ENCODE results near the gene SLC23A2. TPM values are rescaled to one million over a fixed set of nuclear protein-coding genes. Genes with fewer than 3 reads are reported as not detected.

SLC23A2 gene
- total and polyA plus RNA-seq, 8 donors: 2.6 to 58.3 (median 6.4) TPM

DNA sequence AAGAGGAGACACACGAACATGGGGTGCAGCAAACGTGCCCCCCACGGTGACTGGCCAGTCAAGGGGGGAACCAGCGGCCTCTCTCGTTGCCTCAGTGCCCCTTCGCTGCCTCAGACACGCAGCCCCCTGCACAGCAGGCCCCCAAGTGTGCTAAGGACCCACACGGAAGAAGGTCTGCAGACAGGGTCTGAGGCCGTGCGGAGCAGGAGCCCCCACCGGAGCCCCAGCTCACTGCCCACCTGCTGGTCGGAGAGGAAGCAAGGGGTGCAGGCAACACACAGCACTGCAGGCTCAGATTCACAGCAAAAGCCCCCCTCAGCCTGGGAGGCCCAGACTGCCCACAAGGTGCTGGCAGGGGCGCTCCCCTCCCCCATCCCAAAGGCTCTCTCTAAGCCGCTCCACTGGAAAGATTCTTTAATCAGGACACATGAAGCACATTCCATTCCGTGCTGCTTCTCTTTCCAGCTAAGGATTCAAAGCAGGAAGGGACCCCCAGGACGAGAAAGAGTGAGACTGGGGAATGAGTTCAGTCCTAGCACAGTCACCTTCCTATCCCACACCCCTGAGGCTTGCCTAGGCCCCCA, 105.1 kb downstream of the SLC23A2 start:
- no peaks in the 10 kb centered on the region for H3K27me3 ChIP-seq
- peaks cover 0 to 15% (median 2%) of the 10 kb centered on the region in 4 donors for H3K4me1 ChIP-seq
- 90 to 95% (median 92%) methylated on average over 16 of the region's 16 CpGs for WGBS, 5 donors
- no peak overlapping the region for H3K27ac ChIP-seq
- DNase-seq: no peak
- TF ChIP-seq, protein P1, sequence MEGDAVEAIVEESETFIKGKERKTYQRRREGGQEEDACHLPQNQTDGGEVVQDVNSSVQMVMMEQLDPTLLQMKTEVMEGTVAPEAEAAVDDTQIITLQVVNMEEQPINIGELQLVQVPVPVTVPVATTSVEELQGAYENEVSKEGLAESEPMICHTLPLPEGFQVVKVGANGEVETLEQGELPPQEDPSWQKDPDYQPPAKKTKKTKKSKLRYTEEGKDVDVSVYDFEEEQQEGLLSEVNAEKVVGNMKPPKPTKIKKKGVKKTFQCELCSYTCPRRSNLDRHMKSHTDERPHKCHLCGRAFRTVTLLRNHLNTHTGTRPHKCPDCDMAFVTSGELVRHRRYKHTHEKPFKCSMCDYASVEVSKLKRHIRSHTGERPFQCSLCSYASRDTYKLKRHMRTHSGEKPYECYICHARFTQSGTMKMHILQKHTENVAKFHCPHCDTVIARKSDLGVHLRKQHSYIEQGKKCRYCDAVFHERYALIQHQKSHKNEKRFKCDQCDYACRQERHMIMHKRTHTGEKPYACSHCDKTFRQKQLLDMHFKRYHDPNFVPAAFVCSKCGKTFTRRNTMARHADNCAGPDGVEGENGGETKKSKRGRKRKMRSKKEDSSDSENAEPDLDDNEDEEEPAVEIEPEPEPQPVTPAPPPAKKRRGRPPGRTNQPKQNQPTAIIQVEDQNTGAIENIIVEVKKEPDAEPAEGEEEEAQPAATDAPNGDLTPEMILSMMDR (IDR thresholded peaks at IDR 0.05): no peak
- TF ChIP-seq POLR2A (IDR thresholded peaks at IDR 0.05) (no peak), EP300 (IDR thresholded peaks at IDR 0.05) (no peak), POLR2AphosphoS5 (IDR thresholded peaks at IDR 0.05) (no peak)
- H3K4me3 ChIP-seq: no peak overlapping the region
- no peaks in the 10 kb centered on the region for H3K9me3 ChIP-seq
- H3K36me3 ChIP-seq: peaks cover 0 to 51% (median 39%) of the 10 kb centered on the region in 4 donors
- intact Hi-C loops (cut with DNase I; ENCODE audit: low total_unique reads): no loop called here

DNA sequence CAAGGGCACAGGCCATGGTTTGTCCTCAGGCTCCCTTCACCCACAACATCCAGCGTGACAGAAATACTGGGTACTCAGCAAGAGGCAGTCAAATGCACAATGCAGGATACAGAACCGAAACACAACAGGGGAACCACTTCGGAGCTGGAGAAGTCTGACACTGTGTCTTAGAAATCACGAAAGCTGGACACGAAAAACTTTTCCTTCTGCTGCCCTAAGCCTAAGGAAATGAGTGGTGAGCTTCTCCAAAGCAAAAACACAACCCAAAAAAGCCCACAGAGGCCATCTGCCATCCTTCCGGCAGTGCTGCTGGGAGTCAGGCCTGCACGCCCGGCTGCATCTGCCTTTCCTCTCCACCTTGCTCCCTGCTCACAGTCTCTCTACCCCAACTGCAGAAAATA, 106.3 kb downstream of the SLC23A2 start:
- Histone ChIP-seq H3K9me3 (no peaks in the 10 kb centered on the region), H3K4me3 (no peak overlapping the region), H3K4me1 (peaks cover 0 to 15% (median 2%) of the 10 kb centered on the region in 4 donors), H3K27me3 (no peaks in the 10 kb centered on the region), H3K27ac (no peak overlapping the region), H3K36me3 (peaks cover 0 to 54% (median 38%) of the 10 kb centered on the region in 4 donors)
- intact Hi-C loops (cut with DNase I; ENCODE audit: low total_unique reads): no loop called here
- 82 to 94% (median 91%) methylated on average over 8 of the region's 8 CpGs for WGBS, 5 donors
- TF ChIP-seq POLR2AphosphoS5 (IDR thresholded peaks at IDR 0.05) (no peak), EP300 (IDR thresholded peaks at IDR 0.05) (no peak), POLR2A (IDR thresholded peaks at IDR 0.05) (no peak)
- TF ChIP-seq, protein P1 (IDR thresholded peaks at IDR 0.05): no peak
- no peak for DNase-seq

DNA sequence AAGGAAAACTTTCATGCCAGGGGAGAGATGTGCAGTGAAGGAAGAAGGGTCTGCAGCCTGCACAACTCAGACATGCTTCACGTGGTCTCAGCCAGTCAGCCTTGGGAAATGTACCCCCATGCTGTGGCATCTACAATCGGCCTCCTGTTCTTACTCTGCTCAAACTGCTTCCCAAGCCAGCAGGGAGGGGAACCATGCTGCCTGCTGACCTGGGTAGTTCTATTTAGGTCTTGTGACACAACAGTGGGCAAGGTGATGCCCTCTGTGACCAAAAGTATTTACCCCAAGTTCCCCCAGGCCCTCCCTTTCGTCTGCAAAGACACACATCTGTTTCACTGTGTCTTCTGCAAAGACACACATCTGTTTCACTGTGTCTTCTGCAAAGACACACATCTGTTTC, 106.9 kb downstream of the SLC23A2 start:
- WGBS, 5 donors: 84 to 95% (median 87%) methylated on average over 3 of the region's 3 CpGs
- Histone ChIP-seq H3K4me1 (peaks cover 0 to 15% (median 2%) of the 10 kb centered on the region in 4 donors), H3K36me3 (peaks cover 0 to 54% (median 38%) of the 10 kb centered on the region in 4 donors), H3K9me3 (no peaks in the 10 kb centered on the region), H3K27ac (no peak overlapping the region), H3K27me3 (no peaks in the 10 kb centered on the region), H3K4me3 (no peak overlapping the region)
- DNase-seq: no peak
- intact Hi-C loops (cut with DNase I; ENCODE audit: low total_unique reads): no loop called here
- TF ChIP-seq POLR2A (IDR thresholded peaks at IDR 0.05) (no peak), EP300 (IDR thresholded peaks at IDR 0.05) (no peak), POLR2AphosphoS5 (IDR thresholded peaks at IDR 0.05) (no peak)
- TF ChIP-seq, protein P1 (IDR thresholded peaks at IDR 0.05): no peak

DNA sequence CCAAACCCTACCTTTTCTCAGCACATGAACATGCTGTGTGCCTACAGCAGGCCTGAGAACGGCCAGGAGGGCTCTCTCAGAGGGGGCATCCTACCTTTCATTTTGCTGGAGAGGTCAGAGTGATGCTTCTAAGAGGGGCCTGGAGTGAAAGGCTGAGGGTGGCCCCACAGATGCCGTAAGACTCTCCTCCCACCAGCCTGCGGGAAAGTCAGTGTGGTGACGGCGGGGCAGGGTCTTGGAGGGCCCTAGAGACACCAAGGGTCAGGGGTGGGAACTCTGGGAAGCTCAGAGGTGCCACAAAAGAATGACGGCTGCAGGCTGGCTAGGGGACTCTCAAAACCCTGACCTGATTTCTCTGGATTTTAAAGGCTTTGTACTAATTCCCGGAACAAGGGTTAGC, 107.6 kb downstream of the SLC23A2 start:
- no peak for TF ChIP-seq EP300 (IDR thresholded peaks at IDR 0.05)
- TF ChIP-seq, protein P1 (IDR thresholded peaks at IDR 0.05): no peak
- no peak for TF ChIP-seq POLR2AphosphoS5 (IDR thresholded peaks at IDR 0.05)
- no peak for TF ChIP-seq POLR2A (IDR thresholded peaks at IDR 0.05)
- H3K4me1 ChIP-seq: peaks cover 0 to 10% (median under 1%) of the 10 kb centered on the region in 4 donors
- WGBS, 5 donors: 91 to 97% (median 95%) methylated on average over 7 of the region's 7 CpGs

More for the DNA sequence above, 107.6 kb downstream of the SLC23A2 start:
- no peak overlapping the region for H3K27ac ChIP-seq
- H3K4me3 ChIP-seq: no peak overlapping the region
- no peak for DNase-seq
- intact Hi-C loops (cut with DNase I; ENCODE audit: low total_unique reads): no loop called here
- H3K36me3 ChIP-seq: peaks cover 0 to 54% (median 38%) of the 10 kb centered on the region in 4 donors
- no peaks in the 10 kb centered on the region for H3K27me3 ChIP-seq
- H3K9me3 ChIP-seq: no peaks in the 10 kb centered on the region

Measured in stomach (tissue), 9 donors.